Hepatocyte (in vitro differentiated cells): ENCODE results near the gene CPTP.

Experiments used
- EZH2 ChIP-seq: fragments of 200-600 bp; sonication (generic); IDR thresholded peaks from 2 replicates; pipeline ENCODE4 v1.6.1; 2016; ENCODE audit warnings: antibody characterized with exemption, mild to moderate bottlenecking, borderline replicate concordance
- EZH2phosphoT487 ChIP-seq: fragments of 200-600 bp; sonication (generic); IDR thresholded peaks from one replicate; pipeline ENCODE4 v1.6.1; 2018; ENCODE audit warnings: antibody characterized with exemption, mild to moderate bottlenecking, low read depth, moderate library complexity; ENCODE audit not compliant: unreplicated experiment, severe bottlenecking
- TF ChIP-seq, protein P1 (sequence below): fragments of 200-600 bp; sonication (generic); IDR thresholded peaks from 2 replicates; pipeline ENCODE4 v1.5.1; 2016; ENCODE audit warnings: antibody characterized with exemption, mild to moderate bottlenecking; ENCODE audit not compliant: poor library complexity

DNA sequence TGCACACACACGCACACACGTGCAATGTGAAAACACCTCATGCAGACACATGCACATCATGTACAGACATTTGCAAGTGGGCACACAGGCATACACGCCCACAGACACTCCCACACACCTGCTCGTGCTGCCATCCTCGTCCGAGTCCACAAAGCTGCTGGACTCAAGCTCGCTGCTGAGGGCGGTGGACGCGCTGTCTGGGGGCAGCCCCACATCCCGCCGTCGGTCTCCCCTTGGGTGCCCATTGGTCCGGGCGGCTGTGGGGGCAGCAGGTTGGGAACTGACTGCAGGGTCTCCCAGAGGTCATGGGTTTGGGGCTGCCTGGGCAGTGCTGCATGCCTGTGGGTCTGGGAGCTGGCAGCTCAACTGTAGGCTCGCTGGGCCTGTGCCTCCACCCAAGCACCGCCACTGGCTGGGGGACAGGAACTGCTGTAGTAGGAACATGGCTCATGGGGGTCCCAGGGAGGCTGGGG, 17.0 kb downstream of the CPTP start:
- TF ChIP-seq EZH2 (no peak), EZH2phosphoT487 (no peak)
- TF ChIP-seq, protein P1, sequence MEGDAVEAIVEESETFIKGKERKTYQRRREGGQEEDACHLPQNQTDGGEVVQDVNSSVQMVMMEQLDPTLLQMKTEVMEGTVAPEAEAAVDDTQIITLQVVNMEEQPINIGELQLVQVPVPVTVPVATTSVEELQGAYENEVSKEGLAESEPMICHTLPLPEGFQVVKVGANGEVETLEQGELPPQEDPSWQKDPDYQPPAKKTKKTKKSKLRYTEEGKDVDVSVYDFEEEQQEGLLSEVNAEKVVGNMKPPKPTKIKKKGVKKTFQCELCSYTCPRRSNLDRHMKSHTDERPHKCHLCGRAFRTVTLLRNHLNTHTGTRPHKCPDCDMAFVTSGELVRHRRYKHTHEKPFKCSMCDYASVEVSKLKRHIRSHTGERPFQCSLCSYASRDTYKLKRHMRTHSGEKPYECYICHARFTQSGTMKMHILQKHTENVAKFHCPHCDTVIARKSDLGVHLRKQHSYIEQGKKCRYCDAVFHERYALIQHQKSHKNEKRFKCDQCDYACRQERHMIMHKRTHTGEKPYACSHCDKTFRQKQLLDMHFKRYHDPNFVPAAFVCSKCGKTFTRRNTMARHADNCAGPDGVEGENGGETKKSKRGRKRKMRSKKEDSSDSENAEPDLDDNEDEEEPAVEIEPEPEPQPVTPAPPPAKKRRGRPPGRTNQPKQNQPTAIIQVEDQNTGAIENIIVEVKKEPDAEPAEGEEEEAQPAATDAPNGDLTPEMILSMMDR: no peak
